ENCODE measurements around the gene RASGEF1B.
"Not testable (repeated sequence)": the region's sequence is repeated elsewhere in the genome, so short reads cannot be mapped to it uniquely, and the experiment has no call there.

Gene RASGEF1B

GRCh38 chr4:81498551-81499099, 26.9 kb upstream of the RASGEF1B start:
- no peak for DNase-seq (ENCODE audit: extremely low read depth in 1 of 2, low read depth in 1 of 2)

GRCh38 chr4:81498046-81498445, 26.3 kb upstream of the RASGEF1B start:
- DNase-seq (ENCODE audit: extremely low read depth in 1 of 2, low read depth in 1 of 2) = no peak

GRCh38 chr4:81495345-81495744, 23.6 kb upstream of the RASGEF1B start:
- no peak for DNase-seq (ENCODE audit: extremely low read depth in 1 of 2, low read depth in 1 of 2)

GRCh38 chr4:81494031-81494431, 22.3 kb upstream of the RASGEF1B start:
- DNase-seq (ENCODE audit: extremely low read depth in 1 of 2, low read depth in 1 of 2) = no peak

- no peak for DNase-seq (ENCODE audit: extremely low read depth in 1 of 2, low read depth in 1 of 2)
Measured at GRCh38 chr4:81492606-81493230, 21.0 kb upstream of the RASGEF1B start.

GRCh38 chr4:81491943-81492342, 20.2 kb upstream of the RASGEF1B start:
- DNase-seq (ENCODE audit: extremely low read depth in 1 of 2, low read depth in 1 of 2) = no peak

GRCh38 chr4:81490403-81491160, 18.9 kb upstream of the RASGEF1B start:
- DNase-seq (ENCODE audit: extremely low read depth in 1 of 2, low read depth in 1 of 2) = no peak

- DNase-seq (ENCODE audit: extremely low read depth in 1 of 2, low read depth in 1 of 2) = no peak
Measured at GRCh38 chr4:81486502-81486901, 14.8 kb upstream of the RASGEF1B start.

- DNase-seq (ENCODE audit: extremely low read depth in 1 of 2, low read depth in 1 of 2) = no peak
Measured at GRCh38 chr4:81485310-81485980, 13.7 kb upstream of the RASGEF1B start.

GRCh38 chr4:81482326-81482725, 10.6 kb upstream of the RASGEF1B start:
- DNase-seq (ENCODE audit: extremely low read depth in 1 of 2, low read depth in 1 of 2) = no peak

GRCh38 chr4:81481151-81481550, 9.4 kb upstream of the RASGEF1B start:
- no peak for DNase-seq (ENCODE audit: extremely low read depth in 1 of 2, low read depth in 1 of 2)

GRCh38 chr4:81479573-81479972, 7.9 kb upstream of the RASGEF1B start:
- DNase-seq (ENCODE audit: extremely low read depth in 1 of 2, low read depth in 1 of 2) = not testable (repeated sequence)

- not testable (repeated sequence) for DNase-seq (ENCODE audit: extremely low read depth in 1 of 2, low read depth in 1 of 2)
Measured at GRCh38 chr4:81473331-81474265, 1.9 kb upstream of the RASGEF1B start.

GRCh38 chr4:81472281-81473182, 825 bp upstream of the RASGEF1B start:
- DNase-seq (ENCODE audit: extremely low read depth in 1 of 2, low read depth in 1 of 2) = peak in 1 of 2 donors; percentile 18

- no peak for DNase-seq (ENCODE audit: extremely low read depth in 1 of 2, low read depth in 1 of 2)
Measured at GRCh38 chr4:81471298-81471587, 464 bp downstream of the RASGEF1B start.

GRCh38 chr4:81470456-81471297, 1.0 kb downstream of the RASGEF1B start:
- DNase-seq (ENCODE audit: extremely low read depth in 1 of 2, low read depth in 1 of 2) = no peak

- no peak for DNase-seq (ENCODE audit: extremely low read depth in 1 of 2, low read depth in 1 of 2)
Measured at GRCh38 chr4:81469781-81470455, 1.8 kb downstream of the RASGEF1B start.

GRCh38 chr4:81468678-81469077, 3.0 kb downstream of the RASGEF1B start:
- no peak for DNase-seq (ENCODE audit: extremely low read depth in 1 of 2, low read depth in 1 of 2)

- no peak for DNase-seq (ENCODE audit: extremely low read depth in 1 of 2, low read depth in 1 of 2)
Measured at GRCh38 chr4:81467672-81467964, 4.1 kb downstream of the RASGEF1B start.

All from stimulated activated CD8-positive, alpha-beta memory T cell treated with anti-CD3 and anti-CD28 coated beads, Interleukin-7, amount 100 ng/mL, for 48 hours (primary cell).